GM12892 (cell line): ENCODE results near the gene RMND5B.

Experiments
- POLR2A ChIP-seq: IDR thresholded peaks from 2 replicates; pipeline ENCODE4 v1.6.1; 2011; ENCODE audit warnings: low read depth, low read length, control low read depth
- POLR2AphosphoS5 ChIP-seq: IDR thresholded peaks from 2 replicates; pipeline ENCODE4 v1.6.1; 2011; ENCODE audit warnings: low read depth, low read length, control low read depth
- TAF1 ChIP-seq: IDR thresholded peaks from 2 replicates; pipeline ENCODE4 v1.6.1; 2011; ENCODE audit warnings: low read depth, mild to moderate bottlenecking, control low read depth, low read length, borderline replicate concordance

DNA sequence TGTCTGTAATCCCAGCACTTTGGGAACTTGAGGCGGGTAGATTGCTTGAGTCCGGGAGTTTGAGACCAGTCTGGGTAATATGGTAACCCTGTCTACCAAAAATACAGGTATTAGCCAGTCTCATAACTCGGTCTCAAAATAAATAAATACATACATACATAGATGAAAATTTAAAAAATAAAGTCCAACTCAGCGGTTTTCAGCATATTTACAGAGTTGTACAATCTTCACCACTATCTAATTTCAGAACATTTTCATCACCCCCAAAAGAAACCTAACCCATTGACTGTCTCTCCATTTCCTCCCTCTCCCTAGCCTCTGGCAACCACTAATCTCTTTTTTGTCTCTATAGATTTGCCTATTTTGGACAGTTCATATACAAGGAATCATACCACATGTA is 10.7 kb downstream of the RMND5B start:
- TF ChIP-seq POLR2AphosphoS5 (no peak), POLR2A (no peak), TAF1 (no peak)
